SK-N-SH (cell line): ENCODE data around the gene ARID5A. TPM values are rescaled to one million over a fixed set of nuclear protein-coding genes. Genes with fewer than 3 reads are reported as not detected.

ENCODE experiments used
- CTCF ChIA-PET: fragments of 300-600, 350-600 bp; formaldehyde crosslinking; extraction: SDS; loops from one replicate; lab custom pipeline; 2021; lab: Yijun Ruan, JAX
- POLR2A ChIA-PET: fragments of 350-600 bp; sonication (Branson Sonifier 250); formaldehyde crosslinking; extraction: SDS; loops from one replicate; lab custom pipeline; 2020; ENCODE audit warnings: antibody characterized with exemption, inconsistent platforms; lab: Yijun Ruan, JAX
- DNase-seq: peaks from one replicate; pipeline ENCODE4 v3.0.0; 2012
- H2AFZ ChIP-seq: fragments of 200-600 bp; sonication (generic); 2 replicates; pipeline ENCODE4 v1.8.1; 2016; ENCODE audit warnings: antibody characterized with exemption, mild to moderate bottlenecking, low read depth
- H3F3A ChIP-seq: fragments of 200-600 bp; sonication (generic); replicated peaks from 2 replicates; pipeline ENCODE3; 2016; ENCODE audit warnings: antibody characterized with exemption, mild to moderate bottlenecking; ENCODE audit not compliant: insufficient read depth
- H3K27ac ChIP-seq, 2 experiments: fragments of 200-500 bp in 1 of 2; fragments of 200-600 bp in 1 of 2; sonication (Bioruptor generic) in 1 of 2; sonication (generic), shearing (Covaris generic) in 1 of 2; 2 replicates each; pipeline versions ENCODE4 v1.5.1 to v1.6.1; 2014 to 2016; ENCODE audit warnings: low read depth in 2 of 2, inconsistent platforms in 1 of 2, low read length in 1 of 2, mild to moderate bottlenecking in 1 of 2, mixed read lengths in 1 of 2
- H3K27me3 ChIP-seq: fragments of 200-600 bp; sonication (generic), shearing (Covaris generic); 2 replicates; pipeline ENCODE4 v1.6.1; 2016; ENCODE audit warnings: mixed run types; ENCODE audit not compliant: insufficient read depth
- H3K36me3 ChIP-seq, 2 experiments: fragments of 200-500 bp in 1 of 2; fragments of 200-600 bp in 1 of 2; sonication (Bioruptor generic) in 1 of 2; sonication (generic) in 1 of 2; replicated peaks in 1 of 2; 2 replicates each; pipeline versions ENCODE3 to v1.5.1; 2014 to 2016; ENCODE audit warnings: low read length in 1 of 2, mild to moderate bottlenecking in 1 of 2; ENCODE audit not compliant: insufficient read depth in 2 of 2, control insufficient read depth in 1 of 2
- H3K4me1 ChIP-seq, 2 experiments: fragments of 200-500 bp in 1 of 2; fragments of 200-600 bp in 1 of 2; sonication (Bioruptor generic) in 1 of 2; sonication (generic), shearing (Covaris generic) in 1 of 2; 2 replicates each; pipeline versions ENCODE4 v1.5.1 to v1.6.1; 2014 to 2016; ENCODE audit warnings: low read depth in 1 of 2, low read length in 1 of 2, mixed run types in 1 of 2; ENCODE audit not compliant: insufficient read depth in 2 of 2, control insufficient read depth in 1 of 2
- H3K4me2 ChIP-seq: fragments of 200-600 bp; sonication (generic), shearing (Covaris generic); 2 replicates; pipeline ENCODE4 v1.6.1; 2017; ENCODE audit warnings: mixed run types
- H3K4me3 ChIP-seq, 2 experiments: fragments of 200-500 bp in 1 of 2; fragments of 200-600 bp in 1 of 2; sonication (Bioruptor generic) in 1 of 2; sonication (generic), shearing (Covaris generic) in 1 of 2; 2 replicates each; pipeline versions ENCODE4 v1.5.1 to v1.8.1; 2014 to 2016; ENCODE audit warnings: low read depth in 2 of 2, inconsistent platforms in 1 of 2, low read length in 1 of 2, mild to moderate bottlenecking in 1 of 2, mixed read lengths in 1 of 2, moderate library complexity in 1 of 2
- H3K79me2 ChIP-seq: fragments of 200-600 bp; sonication (generic); 2 replicates; pipeline ENCODE4 v1.8.1; 2017; ENCODE audit warnings: mild to moderate bottlenecking; ENCODE audit not compliant: insufficient read depth
- H3K9ac ChIP-seq: fragments of 200-600 bp; sonication (generic); 2 replicates; pipeline ENCODE4 v1.6.1; 2017; ENCODE audit warnings: mixed run types
- H3K9me2 ChIP-seq: fragments of 200-600 bp; sonication (generic); 2 replicates; pipeline ENCODE4 v1.6.1; 2017; ENCODE audit warnings: mixed run types
- H3K9me3 ChIP-seq: fragments of 200-600 bp; sonication (generic); 2 replicates; pipeline ENCODE4 v1.6.1; 2017; ENCODE audit warnings: mixed run types, mild to moderate bottlenecking, moderate library complexity
- H4K20me1 ChIP-seq: fragments of 200-600 bp; sonication (generic); 2 replicates; pipeline ENCODE4 v1.6.1; 2017; ENCODE audit warnings: mild to moderate bottlenecking, mixed run types; ENCODE audit not compliant: insufficient read depth
- ELF1 ChIP-seq: IDR thresholded peaks from 2 replicates; pipeline ENCODE4 v1.4.0; 2012
- EP300 ChIP-seq, 2 experiments: IDR thresholded peaks; 2 replicates each; pipeline versions ENCODE4 v1.4.0 to v1.6.1; 2012; ENCODE audit warnings: borderline replicate concordance in 1 of 2, low read depth in 1 of 2, low read length in 1 of 2
- GABPA ChIP-seq: IDR thresholded peaks from 2 replicates; pipeline ENCODE4 v1.4.0; 2012; ENCODE audit warnings: low read depth, mild to moderate bottlenecking
- IRF3 ChIP-seq: fragments of 150-350 bp; IDR thresholded peaks from 2 replicates; pipeline ENCODE4 v1.6.1; 2016; ENCODE audit warnings: mild to moderate bottlenecking, low read depth, low read length
- JUND ChIP-seq: IDR thresholded peaks from 2 replicates; pipeline ENCODE4 v1.4.0; 2012
- MEF2A ChIP-seq: IDR thresholded peaks from 2 replicates; pipeline ENCODE4 v1.4.0; 2012; ENCODE audit warnings: low read depth, borderline replicate concordance
- RAD21 ChIP-seq: IDR thresholded peaks from 2 replicates; pipeline ENCODE4 v1.6.1; 2012; ENCODE audit warnings: mild to moderate bottlenecking, low read length
- REST ChIP-seq: IDR thresholded peaks from 2 replicates; pipeline ENCODE4 v1.6.1; 2012; ENCODE audit warnings: mild to moderate bottlenecking, low read depth, low read length, moderate library complexity
- RFX5 ChIP-seq: IDR thresholded peaks from 2 replicates; pipeline ENCODE4 v1.6.1; 2012; ENCODE audit warnings: mild to moderate bottlenecking, improper control_type of control experiment, low read length
- SIN3A ChIP-seq: IDR thresholded peaks from 2 replicates; pipeline ENCODE4 v1.6.1; 2012; ENCODE audit warnings: low read depth, mild to moderate bottlenecking, low read length, moderate library complexity, borderline replicate concordance
- SMC3 ChIP-seq: IDR thresholded peaks from 2 replicates; pipeline ENCODE4 v1.6.1; 2012; ENCODE audit warnings: low read depth, low read length, improper control_type of control experiment
- TCF12 ChIP-seq: IDR thresholded peaks from 2 replicates; pipeline ENCODE4 v1.4.0; 2012
- USF1 ChIP-seq: IDR thresholded peaks from 2 replicates; pipeline ENCODE4 v1.4.0; 2012; ENCODE audit warnings: low read depth, borderline replicate concordance
- USF2 ChIP-seq: fragments of 150-350 bp; IDR thresholded peaks from 2 replicates; pipeline ENCODE4 v1.6.1; 2017; ENCODE audit warnings: antibody characterized with exemption, low read length, low read depth, borderline replicate concordance
- WGBS: methylation state at CpG from one replicate; pipeline ENCODE4 v1.1.6; 2017; ENCODE audit warnings: low lambda C conversion rate; 5-methylcytosine and 5-hydroxymethylcytosine counted together
- polyA plus RNA-seq, 3 experiments: library from polyadenylated mRNA; depleted of rRNA; stranded (reverse); fragments of >200 nt; gene quantifications; 2 replicates each; pipeline ENCODE4 v1.2.3, GENCODE V29; 2012
- TF ChIP-seq, protein P1 (sequence below): IDR thresholded peaks from 2 replicates; pipeline ENCODE4; 2012
- TF ChIP-seq, protein P2 (sequence below): IDR thresholded peaks from 2 replicates; pipeline ENCODE4 v1.4.0; 2012; ENCODE audit warnings: low read depth, borderline replicate concordance

Gene ARID5A
- polyA plus RNA-seq, 1 of the 3 experiments (the other 2 are of a cell fraction) = 3.3 TPM

- peaks cover 25 to 42% of the 10 kb centered on the region in 2 experiments; a peak in 3 of 4 replicates for H3K4me1 ChIP-seq
- peaks cover 22% of the 10 kb centered on the region; the same call in 1 of the 2 replicates for H4K20me1 ChIP-seq
- H3K9ac ChIP-seq = peak overlapping the region; percentile 81
- H3K9me2 ChIP-seq = no peaks in the 10 kb centered on the region
- H3K4me3 ChIP-seq = peak overlapping the region; percentile 69 to 79
- DNase-seq = peak; percentile 69
- H3K9me3 ChIP-seq = no peaks in the 10 kb centered on the region
- peak overlapping the region in 1 of 2 experiments; percentile 46; a peak in 1 of 4 replicates for H3K27ac ChIP-seq
- H3K36me3 ChIP-seq = no peaks in the 10 kb centered on the region
- no peaks in the 10 kb centered on the region for H3K27me3 ChIP-seq
- peak overlapping the region; percentile 96 for H3K4me2 ChIP-seq
- POLR2A ChIA-PET = interaction anchor here (1.5 kb wide), 1 partner anchor 11 kb away, joined by 3 read pairs; no protein-coding TSS in a partner anchor
- CTCF ChIA-PET = interaction anchor here (0.8 to 8.6 kb wide), 4 partner anchors 11 to 64 kb away, joined by 3 to 91 read pairs (median 19); no protein-coding TSS in a partner anchor
- TF ChIP-seq SMC3 (no peak), TCF12 (peak; percentile 13; the same call in 1 of the 2 replicates), IRF3 (no peak), RAD21 (no peak), REST (no peak), EP300 (IDR thresholded peaks at IDR 0.05; ENCODE audit: borderline replicate concordance in 1 of 2, low read depth in 1 of 2, low read length in 1 of 2) (no peak), RFX5 (no peak), ELF1 (no peak), USF1 (no peak), MEF2A (no peak), SIN3A (peak; percentile 82; the same call in 1 of the 2 replicates), USF2 (no peak), JUND (no peak), GABPA (no peak)
- TF ChIP-seq, protein P1, sequence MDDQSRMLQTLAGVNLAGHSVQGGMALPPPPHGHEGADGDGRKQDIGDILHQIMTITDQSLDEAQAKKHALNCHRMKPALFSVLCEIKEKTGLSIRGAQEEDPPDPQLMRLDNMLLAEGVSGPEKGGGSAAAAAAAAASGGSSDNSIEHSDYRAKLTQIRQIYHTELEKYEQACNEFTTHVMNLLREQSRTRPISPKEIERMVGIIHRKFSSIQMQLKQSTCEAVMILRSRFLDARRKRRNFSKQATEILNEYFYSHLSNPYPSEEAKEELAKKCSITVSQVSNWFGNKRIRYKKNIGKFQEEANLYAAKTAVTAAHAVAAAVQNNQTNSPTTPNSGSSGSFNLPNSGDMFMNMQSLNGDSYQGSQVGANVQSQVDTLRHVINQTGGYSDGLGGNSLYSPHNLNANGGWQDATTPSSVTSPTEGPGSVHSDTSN = peak; percentile 80
- TF ChIP-seq, protein P2, sequence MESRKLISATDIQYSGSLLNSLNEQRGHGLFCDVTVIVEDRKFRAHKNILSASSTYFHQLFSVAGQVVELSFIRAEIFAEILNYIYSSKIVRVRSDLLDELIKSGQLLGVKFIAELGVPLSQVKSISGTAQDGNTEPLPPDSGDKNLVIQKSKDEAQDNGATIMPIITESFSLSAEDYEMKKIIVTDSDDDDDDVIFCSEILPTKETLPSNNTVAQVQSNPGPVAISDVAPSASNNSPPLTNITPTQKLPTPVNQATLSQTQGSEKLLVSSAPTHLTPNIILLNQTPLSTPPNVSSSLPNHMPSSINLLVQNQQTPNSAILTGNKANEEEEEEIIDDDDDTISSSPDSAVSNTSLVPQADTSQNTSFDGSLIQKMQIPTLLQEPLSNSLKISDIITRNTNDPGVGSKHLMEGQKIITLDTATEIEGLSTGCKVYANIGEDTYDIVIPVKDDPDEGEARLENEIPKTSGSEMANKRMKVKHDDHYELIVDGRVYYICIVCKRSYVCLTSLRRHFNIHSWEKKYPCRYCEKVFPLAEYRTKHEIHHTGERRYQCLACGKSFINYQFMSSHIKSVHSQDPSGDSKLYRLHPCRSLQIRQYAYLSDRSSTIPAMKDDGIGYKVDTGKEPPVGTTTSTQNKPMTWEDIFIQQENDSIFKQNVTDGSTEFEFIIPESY = no peak
- TF ChIP-seq, all 33 proteins: peak for 3
- 0 out of 2 replicates have a peak, but pooled peaks cover 3% of the 10 kb centered on the region for H3K79me2 ChIP-seq
- H3F3A ChIP-seq = peaks cover 3% of the 10 kb centered on the region
- 6% methylated on average over 27 of the region's 61 CpGs for WGBS
- H2AFZ ChIP-seq = peak overlapping the region; percentile 78; the same call in 1 of the 2 replicates
Measured at GRCh38 chr2:96537066-96537733, 648 bp downstream of the ARID5A start.
